H9 (cell line): ENCODE results near the gene TOR3A. TPM values are rescaled to one million over a fixed set of nuclear protein-coding genes. Genes with fewer than 3 reads are reported as not detected.

ENCODE experiments used
- DNase-seq: peaks from one replicate; pipeline ENCODE4 v3.0.0-alpha.2; 2017
- H2AFZ ChIP-seq: one replicate; pipeline ENCODE4 v1.6.1; 2013; ENCODE audit warnings: mild to moderate bottlenecking, low read length, control low read depth, moderate library complexity
- H2AK5ac ChIP-seq: 2 replicates; pipeline ENCODE4 v1.6.1; 2013; ENCODE audit warnings: low read length, control low read depth, mixed read lengths; ENCODE audit not compliant: insufficient read length
- H2BK120ac ChIP-seq: one replicate; pipeline ENCODE4 v1.6.1; 2013; ENCODE audit warnings: low read depth, mild to moderate bottlenecking, low read length, control low read depth, inconsistent platforms; ENCODE audit not compliant: poor library complexity, severe bottlenecking
- H2BK12ac ChIP-seq: 2 replicates; pipeline ENCODE4 v1.6.1; 2013; ENCODE audit warnings: low read length, control low read depth, mixed read lengths, low read depth; ENCODE audit not compliant: insufficient read length
- H2BK15ac ChIP-seq: 2 replicates; pipeline ENCODE4 v1.6.1; 2013; ENCODE audit warnings: low read depth, low read length, control low read depth
- H2BK20ac ChIP-seq: one replicate; pipeline ENCODE4 v1.6.1; 2013; ENCODE audit warnings: low read depth, mild to moderate bottlenecking, low read length, control low read depth, inconsistent platforms; ENCODE audit not compliant: poor library complexity, severe bottlenecking
- H2BK5ac ChIP-seq: 2 replicates; pipeline ENCODE4 v1.6.1; 2013; ENCODE audit warnings: low read length, control low read depth, mixed read lengths; ENCODE audit not compliant: insufficient read length
- H3K14ac ChIP-seq: 2 replicates; pipeline ENCODE4 v1.6.1; 2013; ENCODE audit warnings: low read length, control low read depth; ENCODE audit not compliant: insufficient read depth
- H3K18ac ChIP-seq: 2 replicates; pipeline ENCODE4 v1.6.1; 2013; ENCODE audit warnings: low read depth, mild to moderate bottlenecking, mixed read lengths, low read length, control low read depth; ENCODE audit not compliant: insufficient read length
- H3K23ac ChIP-seq: 2 replicates; pipeline ENCODE4 v1.6.1; 2013; ENCODE audit warnings: low read length, control low read depth, mixed read lengths, low read depth; ENCODE audit not compliant: insufficient read length
- H3K23me2 ChIP-seq: 2 replicates; pipeline ENCODE4 v1.6.1; 2013; ENCODE audit warnings: low read depth, mild to moderate bottlenecking, mixed read lengths, low read length, control low read depth; ENCODE audit not compliant: insufficient read length, poor library complexity, severe bottlenecking
- H3K27ac ChIP-seq: 2 replicates; pipeline ENCODE4 v1.5.1; 2013; ENCODE audit warnings: low read length, control low read depth, mixed read lengths, low read depth; ENCODE audit not compliant: insufficient read length
- H3K27me3 ChIP-seq: 2 replicates; pipeline ENCODE4 v1.6.1; 2013; ENCODE audit warnings: low read length, control low read depth, inconsistent platforms; ENCODE audit not compliant: insufficient read depth
- H3K4ac ChIP-seq: 2 replicates; pipeline ENCODE4 v1.6.1; 2013; ENCODE audit warnings: low read depth, mild to moderate bottlenecking, control low read depth, inconsistent platforms, low read length, moderate library complexity
- H3K4me1 ChIP-seq: 2 replicates; pipeline ENCODE4 v1.6.1; 2013; ENCODE audit warnings: low read length, control low read depth, inconsistent platforms; ENCODE audit not compliant: insufficient read depth
- H3K4me2 ChIP-seq: 2 replicates; pipeline ENCODE4 v1.6.1; 2013; ENCODE audit warnings: low read length, control low read depth, mixed read lengths; ENCODE audit not compliant: insufficient read length, insufficient read depth
- H3K56ac ChIP-seq: 2 replicates; pipeline ENCODE4 v1.6.1; 2013; ENCODE audit warnings: low read depth, mild to moderate bottlenecking, mixed read lengths, low read length, control low read depth; ENCODE audit not compliant: insufficient read length
- H3K79me1 ChIP-seq: 2 replicates; pipeline ENCODE4 v1.6.1; 2013; ENCODE audit warnings: low read depth, mild to moderate bottlenecking, moderate library complexity, low read length, control low read depth, inconsistent platforms; ENCODE audit not compliant: insufficient read depth, poor library complexity, severe bottlenecking
- H3K79me2 ChIP-seq: 2 replicates; pipeline ENCODE4 v1.6.1; 2013; ENCODE audit warnings: low read length, control low read depth, inconsistent platforms; ENCODE audit not compliant: insufficient read depth
- H3K9ac ChIP-seq: 2 replicates; pipeline ENCODE4 v1.6.1; 2013; ENCODE audit warnings: low read length, control low read depth, mixed read lengths; ENCODE audit not compliant: insufficient read length; ENCODE audit errors: extremely low read depth
- H3K9me3 ChIP-seq: one replicate; pipeline ENCODE4 v1.6.1; 2013; ENCODE audit warnings: low read depth, low read length, inconsistent platforms; ENCODE audit not compliant: control insufficient read depth
- H3T11ph ChIP-seq: one replicate; pipeline ENCODE4 v1.6.1; 2013; ENCODE audit warnings: mild to moderate bottlenecking, low read length, control low read depth, inconsistent platforms
- H4K20me1 ChIP-seq: one replicate; pipeline ENCODE4 v1.6.1; 2013; ENCODE audit not compliant: control insufficient read depth, insufficient read length, insufficient read depth
- H4K5ac ChIP-seq: 2 replicates; pipeline ENCODE4 v1.6.1; 2013; ENCODE audit warnings: low read depth, mild to moderate bottlenecking, mixed read lengths, low read length, control low read depth; ENCODE audit not compliant: insufficient read length
- H4K8ac ChIP-seq: replicated peaks from 2 replicates; pipeline ENCODE4 v1.6.1; 2013; ENCODE audit warnings: low read length, control low read depth, mixed read lengths, low read depth; ENCODE audit not compliant: insufficient read length
- H4K91ac ChIP-seq: 2 replicates; pipeline ENCODE4 v1.6.1; 2013; ENCODE audit warnings: low read depth, mild to moderate bottlenecking, moderate library complexity, mixed read lengths, low read length, control low read depth; ENCODE audit not compliant: insufficient read length
- H3K27ac Mint-ChIP-seq, 3 experiments: 2 replicates in 2 of 3; 3 replicates in 1 of 3; pipeline ENCODE4 v1.8.0; 2020 to 2021; ENCODE audit warnings: mixed read lengths in 3 of 3, mild to moderate bottlenecking in 1 of 3, moderate library complexity in 1 of 3
- H3K27me3 Mint-ChIP-seq: 2 replicates; pipeline ENCODE4 v1.8.0; 2021; ENCODE audit warnings: low read depth, mild to moderate bottlenecking, moderate library complexity, mixed read lengths
- H3K36me3 Mint-ChIP-seq, 3 experiments: 2 replicates in 2 of 3; 3 replicates in 1 of 3; pipeline ENCODE4 v1.8.0; 2020 to 2021; ENCODE audit warnings: low read depth in 3 of 3, mixed read lengths in 3 of 3; ENCODE audit not compliant: insufficient read depth in 1 of 3
- H3K4me1 Mint-ChIP-seq, 2 experiments: 2 replicates each; pipeline ENCODE4 v1.8.0; 2020; ENCODE audit warnings: mixed read lengths in 2 of 2
- H3K4me3 Mint-ChIP-seq, 2 experiments: 2 replicates in 1 of 2; 3 replicates in 1 of 2; pipeline ENCODE4 v1.8.0; 2020 to 2021; ENCODE audit warnings: mild to moderate bottlenecking in 2 of 2, mixed read lengths in 2 of 2, moderate library complexity in 1 of 2
- H3K9me3 Mint-ChIP-seq, 2 experiments: 2 replicates in 1 of 2; 3 replicates in 1 of 2; pipeline ENCODE4 v1.8.0; 2020; ENCODE audit warnings: mild to moderate bottlenecking in 2 of 2, mixed read lengths in 2 of 2, moderate library complexity in 1 of 2
- WGBS: extraction: QIAGEN DNeasy Blood & Tissue Kit; methylation state at CpG from one replicate; pipeline ENCODE4 v1.1.7; 2013; ENCODE audit warnings: missing lambda C conversion rate, low lambda C conversion rate, mixed read lengths; ENCODE audit not compliant: insufficient read length; ENCODE audit errors: extremely low coverage; 5-methylcytosine and 5-hydroxymethylcytosine counted together
- total RNA-seq: library from RNA; stranded (reverse); gene quantifications from 2 replicates; pipeline ENCODE4 v1.2.1, GENCODE V29; 2021
- TF ChIP-seq, protein P1 (sequence below): fragments of 200-600 bp; sonication (generic); conservative IDR thresholded peaks from 3 replicates; pipeline ENCODE4 v1.8.0; 2021; ENCODE audit warnings: antibody characterized with exemption, mild to moderate bottlenecking

The TOR3A gene
- total RNA-seq, 1 experiment from 2014 or later = 27.3 TPM

- Mint-ChIP-seq H3K27me3 (no peaks in the 10 kb centered on the region), H3K27ac (peak overlapping the region; percentile 5 to 91 (median 25)), H3K4me3 (no peak overlapping the region), H3K36me3 (peaks cover 22 to 43% (median 35%) of the 10 kb centered on the region in 3 experiments), H3K9me3 (0 out of 5 replicates have a peak, but pooled peaks cover 0 to 2% of the 10 kb centered on the region in 2 experiments), H3K4me1 (peaks cover 13 to 19% of the 10 kb centered on the region in 2 experiments)
- Histone ChIP-seq H3K79me2 (no peaks in the 10 kb centered on the region), H3K79me1 (no peaks in the 10 kb centered on the region), H3K27me3 (no peaks in the 10 kb centered on the region), H3K23ac (no peak overlapping the region), H2BK120ac (no peak overlapping the region), H3K4ac (no peak overlapping the region), H2AK5ac (no peak overlapping the region), H2BK20ac (no peak overlapping the region), H3K18ac (no peak overlapping the region), H3K4me2 (peak overlapping the region; percentile 8), H2BK5ac (no peak overlapping the region), H3K27ac (peak overlapping the region; percentile 8), H2AFZ (no peak overlapping the region), H3K9me3 (no peaks in the 10 kb centered on the region), H3K56ac (no peak overlapping the region), H3K4me1 (peaks cover 6% of the 10 kb centered on the region; the same call in 1 of the 2 replicates), H4K91ac (no peak overlapping the region), H2BK12ac (no peak overlapping the region), H2BK15ac (no peak overlapping the region), H4K20me1 (peaks cover 3% of the 10 kb centered on the region), H3T11ph (no peak overlapping the region), H3K23me2 (no peaks in the 10 kb centered on the region), H3K9ac (no peak overlapping the region), H3K14ac (no peak overlapping the region), H4K8ac (no peak overlapping the region), H4K5ac (no peak overlapping the region)
- TF ChIP-seq, protein P1, sequence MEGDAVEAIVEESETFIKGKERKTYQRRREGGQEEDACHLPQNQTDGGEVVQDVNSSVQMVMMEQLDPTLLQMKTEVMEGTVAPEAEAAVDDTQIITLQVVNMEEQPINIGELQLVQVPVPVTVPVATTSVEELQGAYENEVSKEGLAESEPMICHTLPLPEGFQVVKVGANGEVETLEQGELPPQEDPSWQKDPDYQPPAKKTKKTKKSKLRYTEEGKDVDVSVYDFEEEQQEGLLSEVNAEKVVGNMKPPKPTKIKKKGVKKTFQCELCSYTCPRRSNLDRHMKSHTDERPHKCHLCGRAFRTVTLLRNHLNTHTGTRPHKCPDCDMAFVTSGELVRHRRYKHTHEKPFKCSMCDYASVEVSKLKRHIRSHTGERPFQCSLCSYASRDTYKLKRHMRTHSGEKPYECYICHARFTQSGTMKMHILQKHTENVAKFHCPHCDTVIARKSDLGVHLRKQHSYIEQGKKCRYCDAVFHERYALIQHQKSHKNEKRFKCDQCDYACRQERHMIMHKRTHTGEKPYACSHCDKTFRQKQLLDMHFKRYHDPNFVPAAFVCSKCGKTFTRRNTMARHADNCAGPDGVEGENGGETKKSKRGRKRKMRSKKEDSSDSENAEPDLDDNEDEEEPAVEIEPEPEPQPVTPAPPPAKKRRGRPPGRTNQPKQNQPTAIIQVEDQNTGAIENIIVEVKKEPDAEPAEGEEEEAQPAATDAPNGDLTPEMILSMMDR = no peak
- WGBS = no CpG with 5 or more reads among the region's 3 CpGs
- no peak for DNase-seq
Measured at GRCh38 chr1:179058487-179059483, 23.1 kb upstream of the TOR3A start.
